Fibroblast of skin of back (primary cell): ENCODE data around the gene PTPRE.

Experiments
- DNase-seq: peaks from one replicate; pipeline ENCODE4 v3.0.0-alpha.2; 2013

Gene PTPRE

DNA sequence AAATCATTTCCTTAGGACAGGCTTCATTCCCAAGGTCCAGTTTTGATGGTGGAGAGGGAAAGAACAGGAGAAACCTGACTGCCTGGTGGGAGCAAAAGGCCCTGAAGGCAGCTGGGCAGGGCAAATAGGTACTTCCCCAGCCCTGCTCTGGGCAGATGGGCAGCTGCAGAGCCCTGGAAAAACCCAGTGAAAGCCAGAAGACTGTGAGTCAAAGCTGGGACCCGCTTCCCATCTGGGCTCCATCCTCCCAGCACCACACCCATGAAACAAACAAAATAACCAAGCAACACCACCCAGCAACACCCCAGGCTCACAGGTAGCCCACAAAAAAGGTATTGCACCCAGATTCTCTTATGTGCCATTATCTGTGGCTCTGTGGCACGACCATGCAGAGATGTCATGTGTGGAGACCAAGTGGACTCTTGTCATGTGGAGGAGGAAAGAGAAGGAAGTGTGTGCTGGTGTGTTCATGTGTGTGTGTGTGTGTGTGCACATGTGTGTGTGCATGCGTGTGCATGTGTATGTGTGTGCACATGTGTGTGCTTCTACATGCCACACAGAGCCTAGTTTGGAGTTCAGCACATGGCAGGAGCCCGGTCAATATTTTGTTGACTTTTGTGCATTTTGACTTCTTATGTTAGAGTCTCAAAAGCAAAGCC is 24.0 kb upstream of the PTPRE start:
- no peak for DNase-seq

DNA sequence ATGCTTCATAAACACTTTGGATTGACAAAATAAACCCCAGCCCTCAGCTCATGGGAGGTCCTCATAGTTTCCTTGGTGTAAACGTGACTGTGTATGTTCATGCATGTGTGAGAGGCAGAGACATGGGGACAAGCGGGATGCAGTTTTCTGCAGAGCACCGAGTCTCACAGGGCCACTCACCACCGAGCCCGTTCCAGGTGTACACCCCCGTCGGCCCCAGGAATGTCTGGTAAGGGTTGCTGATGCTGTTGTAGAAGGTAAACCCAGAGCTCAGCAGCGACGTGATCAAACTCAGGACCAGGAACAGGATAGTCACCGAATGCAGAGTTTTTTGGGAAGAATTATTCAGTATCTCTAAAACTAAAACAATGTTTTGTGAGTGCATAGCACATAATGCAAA is 23.4 kb upstream of the PTPRE start:
- DNase-seq, result no peak

DNA sequence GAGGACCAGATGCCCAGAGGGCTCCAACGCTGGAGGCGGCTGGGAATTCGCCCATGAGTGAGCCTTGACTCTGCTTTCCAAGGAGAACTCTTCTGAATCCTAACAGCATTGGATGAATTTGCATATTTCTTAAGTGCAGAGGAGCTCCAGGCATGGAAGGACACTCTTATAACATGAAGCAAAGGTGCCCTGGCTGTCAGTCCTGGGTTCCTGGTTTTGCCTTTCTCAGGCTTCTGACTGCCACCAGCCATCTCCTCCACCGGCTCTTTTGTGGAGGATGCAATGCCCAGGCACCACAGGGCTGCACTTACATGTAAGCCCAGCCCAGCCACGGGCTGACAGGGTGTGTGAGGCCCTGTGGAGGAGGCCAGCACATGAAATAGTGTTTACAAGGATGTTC is 22.4 kb upstream of the PTPRE start:
- no peak for DNase-seq

DNA sequence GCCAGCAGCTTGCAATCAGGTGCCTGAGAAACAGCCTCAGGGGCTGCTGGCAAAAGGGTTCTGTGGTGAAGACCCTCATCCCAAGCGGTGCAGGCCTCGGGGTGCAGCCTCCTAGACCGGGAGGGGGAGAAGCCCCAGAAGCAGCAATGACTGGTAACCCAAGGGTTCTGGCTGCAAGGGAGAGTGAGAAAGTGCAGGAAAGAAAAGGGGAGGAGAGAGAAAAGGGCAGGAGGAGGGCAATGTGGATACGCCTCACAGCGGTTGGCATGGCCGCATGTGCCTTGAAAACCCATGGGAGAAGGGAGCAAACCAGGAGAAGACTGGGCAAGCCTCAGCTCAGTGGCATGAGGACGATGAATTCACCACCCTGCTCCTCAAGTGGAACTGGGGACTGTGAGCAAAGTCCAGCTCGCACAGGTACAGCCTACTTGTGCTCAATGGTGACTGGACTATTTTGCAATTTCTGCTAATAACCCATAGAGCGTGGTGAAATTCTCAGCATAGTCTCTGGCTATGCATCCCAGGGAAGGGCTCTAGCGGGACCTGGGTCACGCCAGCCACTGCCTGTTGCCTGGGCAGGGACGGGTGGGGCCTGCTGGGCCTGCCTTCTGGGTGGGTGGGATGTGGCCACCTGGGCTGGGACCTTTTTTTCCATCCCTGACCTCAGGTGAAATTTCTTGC is 20.4 kb upstream of the PTPRE start:
- no peak for DNase-seq

DNA sequence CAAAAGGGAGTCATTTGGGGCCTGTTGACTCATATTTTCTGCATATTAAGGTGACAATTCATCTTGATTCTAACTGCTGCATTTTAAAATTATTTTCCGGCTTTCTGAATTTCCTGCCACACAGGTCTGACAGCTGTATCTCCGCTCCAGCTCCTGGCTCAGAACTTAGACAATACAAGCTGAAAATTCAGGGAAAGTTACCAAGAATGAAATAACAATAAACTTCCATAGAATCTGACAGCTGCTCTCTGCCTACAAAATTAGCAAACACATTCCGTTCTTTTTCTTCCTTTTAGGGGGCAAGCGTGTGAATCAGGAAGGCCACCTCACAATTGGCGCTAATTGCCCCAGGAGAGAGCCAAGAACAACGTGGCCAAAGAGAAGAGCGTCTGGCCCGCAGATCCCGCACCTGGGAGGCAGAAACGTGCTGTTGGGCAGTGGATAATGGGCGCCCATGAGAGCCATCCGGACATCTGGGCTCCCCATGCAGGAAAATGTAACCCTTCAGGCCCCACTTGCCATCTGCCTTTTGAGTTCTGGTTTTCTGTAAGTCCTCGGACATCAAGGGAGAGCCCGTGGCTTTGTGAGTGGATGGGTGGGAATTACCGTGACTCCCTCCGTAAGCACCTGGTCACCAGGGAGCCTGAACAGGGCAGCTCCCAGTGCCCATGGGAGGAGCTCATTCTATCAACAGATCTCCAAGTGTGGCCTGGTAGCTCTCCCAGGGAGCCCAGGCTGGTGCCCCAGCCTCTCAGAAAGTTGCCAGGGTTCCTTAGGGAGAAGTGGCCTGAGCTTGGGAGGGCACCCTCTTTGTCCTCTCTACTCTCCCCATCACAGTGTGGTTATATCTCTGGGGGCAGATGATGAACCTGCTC is 19.1 kb upstream of the PTPRE start:
- no peak for DNase-seq

DNA sequence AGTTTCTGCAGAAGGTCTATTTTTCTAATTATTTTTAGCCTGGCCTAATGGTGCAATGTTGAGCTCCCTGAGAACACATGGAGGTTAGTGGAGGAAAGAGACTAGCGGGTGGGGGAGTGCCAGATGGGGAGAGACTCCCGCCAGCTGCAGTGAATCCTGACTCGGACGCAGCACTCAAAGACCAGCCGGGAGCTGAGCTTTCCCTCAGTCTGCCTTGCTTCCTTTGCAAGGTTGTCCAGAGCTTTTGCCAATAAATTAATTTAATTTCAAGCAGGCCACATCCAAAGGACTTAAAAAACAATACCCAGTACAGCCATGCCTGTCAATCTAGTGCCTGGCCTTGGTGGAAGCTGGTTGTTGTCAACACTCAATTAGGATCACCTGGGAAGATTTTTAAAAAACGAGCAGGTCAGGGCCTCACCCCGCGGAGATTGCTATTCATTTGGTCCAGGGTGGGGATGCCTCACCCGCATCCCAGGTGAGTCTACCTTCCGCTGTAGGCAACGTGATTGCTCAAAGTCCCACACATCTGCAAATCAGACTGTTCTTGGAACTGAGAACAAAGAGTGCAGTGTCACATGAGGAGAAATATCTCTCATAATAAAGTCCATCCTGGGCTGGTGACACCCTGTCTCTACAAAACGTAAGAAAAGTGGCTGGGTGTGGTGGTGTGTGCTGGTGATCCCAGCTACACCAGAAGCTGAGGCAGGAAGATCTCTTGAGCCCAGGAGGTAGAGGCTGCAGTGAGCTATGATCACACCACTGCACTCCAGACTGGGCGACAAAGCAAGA is 18.2 kb upstream of the PTPRE start:
- DNase-seq, result no peak

DNA sequence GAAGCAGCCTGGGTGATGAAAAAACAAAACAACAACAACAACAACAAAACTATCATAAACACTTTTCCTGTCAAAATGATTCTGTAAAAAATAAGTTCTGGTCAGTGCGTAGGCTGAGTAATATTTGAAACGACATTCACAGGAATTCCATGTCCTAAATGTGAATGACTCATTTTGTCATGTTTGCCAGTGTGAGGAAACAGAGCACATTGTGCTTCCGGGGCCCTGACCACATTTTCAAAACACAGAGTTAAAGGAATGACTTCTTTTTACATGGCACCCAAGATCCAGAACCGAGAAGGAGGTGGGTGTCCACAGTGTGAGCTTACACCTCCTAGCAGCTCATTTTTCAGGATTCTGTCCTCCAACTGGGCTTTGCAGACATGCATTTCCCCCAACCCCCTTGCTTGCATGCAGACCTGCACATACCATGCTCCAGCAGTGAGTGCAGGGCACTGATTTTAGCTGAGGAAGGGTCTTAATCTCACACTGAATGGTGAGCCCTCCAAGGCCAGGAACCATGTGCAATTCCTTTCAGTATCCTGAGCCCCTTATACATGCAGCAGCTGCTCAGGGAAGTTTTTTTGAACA is 17.2 kb upstream of the PTPRE start:
- DNase-seq, result peak; percentile 18

DNA sequence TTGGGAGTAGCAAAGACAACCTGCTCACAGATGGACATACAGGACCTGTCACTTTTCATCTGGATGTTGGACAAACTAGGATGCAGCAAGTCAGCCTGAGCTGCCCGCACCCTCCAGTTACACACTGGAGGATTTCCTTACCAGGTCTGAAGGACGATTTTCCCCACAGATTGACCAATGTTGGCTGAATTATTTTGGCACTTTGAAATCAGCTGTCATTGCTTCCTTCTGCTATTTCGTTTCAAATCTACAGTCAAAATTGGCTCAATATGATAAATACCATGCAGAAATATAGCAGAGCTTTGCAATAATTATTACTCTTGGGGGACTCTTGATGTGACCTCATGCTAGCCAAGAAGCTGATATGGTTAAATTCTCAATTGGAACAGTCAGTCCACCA is 16.7 kb upstream of the PTPRE start:
- no peak for DNase-seq

DNA sequence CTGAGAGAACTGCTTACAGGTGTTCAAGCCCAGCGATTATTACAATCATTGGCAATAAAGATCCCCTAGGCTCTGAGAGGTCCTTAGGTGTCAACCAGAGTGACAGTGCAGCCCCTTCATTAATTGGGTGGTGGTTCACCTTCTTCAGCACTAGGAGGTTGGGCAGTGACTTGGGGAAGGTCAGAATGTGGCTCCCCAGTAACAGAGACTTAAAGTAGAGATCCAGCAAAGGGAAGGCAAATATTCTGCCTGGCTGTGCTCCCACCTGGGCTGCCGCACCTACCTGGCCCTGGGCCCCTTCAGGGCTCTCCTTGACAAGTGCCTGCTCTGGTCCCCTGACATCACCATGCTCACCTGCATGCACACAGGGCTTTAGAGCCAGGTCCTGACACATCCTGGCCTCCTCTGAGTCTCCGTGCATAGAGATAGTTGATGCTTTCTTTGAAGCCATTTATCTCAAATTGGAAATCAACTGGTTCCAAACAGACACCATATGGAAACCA is 16.0 kb upstream of the PTPRE start:
- no peak for DNase-seq

DNA sequence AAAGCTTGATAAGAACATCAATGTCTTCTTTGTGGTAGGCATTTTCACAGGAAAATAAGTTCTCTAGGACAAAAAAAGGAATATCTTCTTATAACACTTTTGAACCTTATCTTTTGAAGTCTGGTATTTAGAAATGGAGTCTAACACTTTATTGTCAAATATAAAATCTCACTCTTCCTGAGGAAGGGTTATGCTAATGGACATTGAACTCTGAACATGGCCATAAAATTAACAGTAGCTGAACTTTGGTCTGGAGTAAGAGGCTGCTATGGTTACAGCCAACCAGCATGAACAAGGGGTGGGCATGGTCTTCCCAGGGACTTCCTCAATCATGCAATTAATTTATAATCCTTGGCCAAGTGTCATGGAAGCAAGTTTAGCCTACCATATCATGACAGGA is 14.2 kb upstream of the PTPRE start, which contains the start of gene CLRN3:
TSS of gene CLRN3 (minus strand) at position 199 of the 400 bp plus-strand sequence. CDS start at position 42, 157 bp downstream.
- DNase-seq, result no peak

DNA sequence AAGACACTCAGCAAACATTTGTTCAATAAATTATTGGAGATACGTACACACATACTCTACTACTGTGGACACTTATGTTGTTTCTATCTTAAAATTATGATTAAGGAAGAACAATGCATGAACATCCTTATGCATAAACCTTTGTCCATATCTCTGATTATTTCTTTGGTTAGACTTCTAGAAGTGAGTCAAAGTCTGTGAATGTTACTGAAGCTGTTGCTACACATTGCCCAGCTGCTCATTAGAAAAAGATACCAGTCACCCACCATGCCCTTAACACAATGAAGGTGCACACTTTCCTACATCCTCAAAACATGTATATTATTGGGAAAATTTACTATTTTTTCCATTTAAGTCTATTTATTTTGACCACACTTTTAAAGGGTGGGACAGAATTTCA is 12.8 kb upstream of the PTPRE start:
- DNase-seq, result no peak

DNA sequence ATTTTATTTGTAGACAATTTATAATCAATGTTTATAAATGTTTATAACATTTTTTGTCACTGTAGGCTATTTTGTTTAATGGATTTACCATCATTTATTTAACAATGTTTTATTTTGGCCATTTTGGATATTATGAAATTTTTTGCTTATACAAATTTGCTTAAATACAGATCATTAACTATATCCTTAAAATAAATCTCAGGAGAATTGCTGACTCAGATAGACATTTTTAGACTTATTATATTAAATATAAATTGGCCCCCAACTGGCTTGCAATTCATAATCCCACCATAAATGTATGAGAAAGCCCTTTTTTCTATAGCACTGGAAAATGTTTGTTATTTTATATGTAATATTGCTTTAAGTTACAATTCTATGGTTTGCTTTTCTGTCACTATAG is 10.3 kb upstream of the PTPRE start:
- DNase-seq, result no peak

DNA sequence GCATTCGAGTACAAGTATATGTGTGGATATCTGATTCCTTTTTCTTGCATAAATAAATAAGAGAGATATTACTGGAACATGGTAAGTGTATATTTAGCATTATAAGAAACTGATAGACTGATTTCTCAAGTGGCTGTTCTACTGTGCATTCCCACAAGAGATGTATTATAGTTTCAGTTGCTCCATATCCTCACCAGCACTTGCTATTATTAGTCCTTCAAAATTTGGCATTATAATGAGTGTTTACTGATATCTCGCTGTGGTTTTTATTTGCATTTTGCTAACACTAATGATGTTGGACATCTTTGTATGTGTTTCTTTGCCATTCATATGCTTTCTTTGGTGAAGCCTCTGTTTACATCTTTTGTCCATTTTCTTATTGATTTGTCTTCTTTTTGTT is 9.7 kb upstream of the PTPRE start:
- DNase-seq, result no peak

DNA sequence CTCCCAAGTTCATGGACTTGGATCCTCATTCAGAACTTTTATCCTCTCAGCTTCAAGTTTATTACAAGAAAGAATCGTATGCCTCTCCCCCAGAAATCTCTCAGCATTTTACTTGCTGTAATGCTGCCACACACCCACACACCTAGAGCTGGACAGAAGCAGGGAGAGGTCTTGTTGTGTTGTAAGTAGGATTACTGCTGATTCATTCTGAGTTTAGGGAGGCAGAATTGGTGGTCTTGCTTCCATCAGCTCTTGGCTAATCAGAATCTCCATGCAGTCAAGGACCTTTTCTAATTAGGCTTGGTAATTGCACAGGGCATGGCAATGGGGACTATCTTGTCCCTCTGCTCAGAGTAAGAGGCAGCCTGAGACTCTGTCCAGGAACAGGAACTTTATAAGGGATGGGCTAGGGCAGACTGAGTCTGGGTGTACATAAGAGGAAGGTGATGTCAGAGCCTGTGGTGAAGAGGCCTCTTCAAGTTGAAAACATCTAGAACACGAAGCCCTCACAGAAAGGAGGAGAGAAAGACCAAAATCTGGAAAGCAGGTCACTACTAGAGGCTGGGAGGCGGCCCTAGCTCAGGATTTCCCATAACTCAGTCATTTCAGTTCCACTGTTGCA is 7.0 kb upstream of the PTPRE start:
- no peak for DNase-seq

DNA sequence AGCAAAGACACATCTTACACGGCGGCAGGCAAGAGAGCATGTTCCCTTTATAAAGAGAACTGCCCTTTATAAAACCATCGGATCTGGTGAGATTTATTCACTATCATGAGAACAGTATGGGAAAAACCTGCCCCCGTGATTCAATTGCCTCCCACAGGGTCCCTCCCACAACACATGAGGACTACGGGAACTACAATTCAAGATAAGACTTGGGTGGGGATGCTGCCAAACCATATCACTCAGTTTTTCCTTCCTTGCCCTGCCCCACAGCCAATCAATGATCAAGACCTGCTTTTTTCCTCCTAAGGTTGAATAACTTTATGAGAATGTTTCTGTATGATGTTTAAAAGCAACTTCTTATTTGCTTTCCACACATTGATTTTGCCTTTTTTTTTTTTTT is 3.1 kb upstream of the PTPRE start:
- DNase-seq, result no peak

DNA sequence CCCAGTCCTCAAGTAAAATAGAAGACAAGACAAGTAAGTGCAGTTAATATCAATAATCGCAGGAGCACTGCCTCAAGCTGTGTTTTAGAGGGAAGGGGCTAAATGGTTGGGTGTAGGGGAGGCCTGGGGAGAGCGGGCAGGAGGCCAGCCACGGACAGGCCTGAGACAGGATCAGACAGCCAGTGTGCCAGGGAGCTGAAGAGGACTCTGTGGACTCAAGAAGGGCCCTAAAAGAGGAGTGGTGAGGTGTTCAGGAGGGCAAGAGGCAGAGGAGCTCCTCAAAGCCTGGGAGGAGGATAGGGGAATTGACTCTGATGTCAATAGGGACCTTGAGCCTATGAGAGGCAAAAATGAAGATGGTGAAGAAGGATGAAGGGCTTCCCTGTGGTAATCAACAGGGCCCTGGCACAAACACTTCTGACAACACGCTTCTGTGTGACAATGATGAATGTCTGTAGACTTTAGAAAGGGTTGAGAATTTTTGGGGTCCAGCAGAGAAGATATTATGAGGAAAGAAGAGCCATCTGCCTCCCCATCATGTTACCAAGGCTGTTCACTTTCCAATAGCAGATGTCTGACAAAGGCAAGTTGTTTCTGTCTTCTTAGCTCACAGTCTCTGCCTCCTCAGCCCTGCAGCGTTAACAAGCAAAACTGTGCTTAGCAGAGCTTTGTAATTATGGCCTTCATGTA is 2.4 kb upstream of the PTPRE start:
- DNase-seq, result no peak

DNA sequence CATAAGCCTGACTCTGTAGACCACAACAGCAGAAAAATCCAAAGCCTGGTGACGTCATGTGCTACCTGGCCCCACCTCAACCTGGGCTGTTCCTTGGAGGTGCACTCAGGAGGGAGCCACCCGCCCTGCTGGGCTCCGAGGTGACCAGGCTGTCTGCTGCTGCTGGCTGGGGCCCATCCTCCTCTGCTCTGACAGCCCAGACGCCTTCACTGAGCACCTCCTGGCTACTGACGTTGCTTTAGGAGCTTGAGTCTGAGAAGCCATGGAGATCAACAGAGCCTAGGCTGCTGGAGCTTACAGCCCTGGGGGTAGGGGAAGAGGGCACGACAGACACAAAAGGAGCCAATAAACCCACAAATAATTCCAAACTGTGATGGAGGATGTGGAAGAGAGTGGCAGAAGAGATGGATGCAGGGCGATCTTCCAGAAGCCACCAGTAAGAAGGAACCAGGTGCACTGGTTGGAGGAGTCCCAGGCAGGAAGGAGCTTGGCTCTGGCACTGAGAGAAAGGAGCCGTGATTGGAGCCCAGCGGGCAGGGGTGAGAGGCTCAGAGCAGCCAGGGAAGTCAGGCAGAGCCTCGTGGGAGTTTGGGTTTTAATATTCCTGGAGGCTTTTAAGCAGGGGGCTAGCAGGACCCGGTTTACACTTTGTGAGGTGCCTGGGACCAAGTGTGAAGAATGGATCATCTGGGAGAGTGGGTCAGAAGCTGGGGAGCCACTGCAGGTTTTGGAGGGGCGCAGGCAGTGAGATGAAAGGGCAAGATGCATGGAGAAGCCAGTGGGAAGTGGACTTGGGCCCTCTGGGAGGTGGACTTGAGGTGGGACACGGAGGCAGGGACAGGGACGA is 1.7 kb upstream of the PTPRE start:
- no peak for DNase-seq

DNA sequence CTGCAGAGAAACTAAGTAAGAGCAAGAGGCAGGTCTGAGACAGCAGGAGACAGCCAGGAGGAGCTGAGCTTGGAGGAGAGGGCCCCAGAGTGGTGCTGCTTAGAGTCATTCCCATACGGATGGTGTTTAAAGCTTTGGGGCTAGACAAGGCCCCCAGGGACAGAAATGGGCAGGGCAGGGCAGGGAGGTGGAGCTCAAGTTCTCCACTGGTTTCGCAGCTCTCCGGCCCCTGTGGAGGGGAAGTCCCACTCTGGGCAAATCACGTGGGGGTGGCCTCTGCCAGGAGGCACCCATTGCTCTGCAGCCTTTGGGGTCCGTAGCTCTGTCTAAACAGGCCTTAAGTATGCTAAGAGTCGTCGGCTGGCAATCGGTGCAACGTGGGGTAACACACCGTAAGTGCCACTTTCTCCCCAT is 1.0 kb upstream of the PTPRE start:
- DNase-seq, result no peak

DNA sequence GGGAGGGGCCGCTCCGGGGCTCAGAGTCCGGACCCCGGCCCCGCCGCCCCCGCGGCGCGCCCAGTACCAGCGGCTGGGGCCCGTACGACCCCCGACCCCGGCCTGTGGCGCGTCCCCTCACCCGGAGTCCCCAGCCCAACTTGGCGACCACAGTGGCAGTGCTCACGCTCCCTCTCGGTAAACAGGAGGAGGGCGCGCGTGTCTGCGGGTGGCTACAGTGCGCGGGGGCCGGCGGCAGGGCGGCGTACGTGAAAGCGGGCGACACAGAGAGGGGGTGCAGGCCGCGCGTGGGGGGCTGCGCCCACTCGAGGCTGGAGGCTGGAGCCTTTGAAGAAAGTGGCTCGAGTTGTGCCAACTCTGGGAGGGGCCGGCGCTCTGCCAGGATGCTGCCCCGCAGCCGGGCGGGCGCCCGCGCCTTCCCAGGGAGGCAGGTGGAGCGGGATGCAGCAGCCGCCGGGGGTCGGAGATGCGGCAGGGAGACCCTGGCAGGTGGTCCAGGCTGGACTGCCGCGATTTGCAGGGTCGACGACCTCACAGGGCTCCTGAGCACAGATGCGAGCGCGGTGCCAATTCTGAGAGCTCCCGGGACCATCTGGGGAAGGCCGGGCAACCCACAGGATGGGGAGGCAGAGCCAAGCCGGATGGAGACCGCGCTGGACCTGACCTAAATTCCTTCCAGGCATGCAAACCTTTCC is 655 bp downstream of the PTPRE start:
- no peak for DNase-seq
